Body of pancreas (tissue), 4 donors: ENCODE measurements around the gene AMBRA1. TPM values are rescaled to one million over a fixed set of nuclear protein-coding genes. Genes with fewer than 3 reads are reported as not detected.

Experiments
- ATAC-seq: fragments of 150-250 bp; one replicate; pipeline ENCODE4 v1.9.1; 2016
- DNase-seq, 4 donors: peaks; one replicate each; pipeline ENCODE4 v3.0.0-alpha.2; 2019
- H3K27ac ChIP-seq, 4 donors: fragments of 200-600 bp; sonication (generic); 1 replicate in 3 of 4; 2 replicates in 1 of 4; pipeline versions ENCODE4 v1.5.1 to v1.6.1; 2016 to 2019; ENCODE audit warnings: mild to moderate bottlenecking in 1 of 4, mixed read lengths in 1 of 4, moderate library complexity in 1 of 4
- H3K27me3 ChIP-seq, 2 donors: fragments of 200-600 bp; sonication (generic); one replicate each; pipeline ENCODE4 v1.6.0; 2016; ENCODE audit warnings: mild to moderate bottlenecking in 1 of 2
- H3K36me3 ChIP-seq, 2 donors: fragments of 200-600 bp; sonication (generic); replicated peaks in 1 of 2; 2 replicates each; pipeline ENCODE4 v1.5.1; 2016; ENCODE audit warnings: low read depth in 2 of 2; ENCODE audit not compliant: insufficient read depth in 1 of 2
- H3K4me1 ChIP-seq: fragments of 200-600 bp; sonication (generic); one replicate; pipeline ENCODE4 v1.6.0; 2016
- H3K4me3 ChIP-seq, 2 donors: fragments of 200-600 bp; sonication (generic); 1 replicate in 1 of 2; 2 replicates in 1 of 2; pipeline ENCODE4 v1.5.1; 2016 to 2019
- H3K9me3 ChIP-seq, 3 donors: fragments of 200-600 bp; sonication (generic); 1 replicate in 2 of 3; 2 replicates in 1 of 3; pipeline ENCODE4 v1.5.1; 2016
- CTCF ChIP-seq, 7 experiments: fragments of 450-650 bp in 4 of 7; fragments of 200-600 bp in 3 of 7; sonication (generic) in 3 of 7; IDR thresholded peaks; one replicate each; pipeline ENCODE4 v1.5.1; 2016 to 2019; ENCODE audit warnings: antibody characterized with exemption in 7 of 7
- POLR2A ChIP-seq, 3 donors: fragments of 450-650 bp; IDR thresholded peaks; one replicate each; pipeline ENCODE4 v1.6.1; 2016; ENCODE audit warnings: antibody characterized with exemption in 3 of 3, mild to moderate bottlenecking in 2 of 3
- WGBS, 2 donors: methylation state at CpG; one replicate each; pipeline ENCODE4 v1.1.5; 2017; 5-methylcytosine and 5-hydroxymethylcytosine counted together
- intact Hi-C: fragments of 100-400 bp; cut with DNase I; formaldehyde crosslinking; loops from one replicate; pipeline ENCODE4 v1.15.1; 2023
- total RNA-seq, 2 donors: library from RNA; depleted of rRNA; stranded (reverse); fragments of >200 nt; gene quantifications; one replicate each; pipeline ENCODE4 v1.1.0, GENCODE V29; 2016

Gene AMBRA1
- total RNA-seq, 2 donors from 2014 or later, result 17.6 to 43.2 TPM

- Histone ChIP-seq H3K36me3 (peaks cover 0 to 8% of the 10 kb centered on the region in 2 donors), H3K4me1 (peaks cover 5% of the 10 kb centered on the region), H3K27me3 (no peaks in the 10 kb centered on the region), H3K27ac (no peak overlapping the region), H3K4me3 (no peak overlapping the region), H3K9me3 (no peaks in the 10 kb centered on the region)
- ATAC-seq, result no peak
- intact Hi-C loops, result no loop called here
- 86 to 87% methylated on average over 5 of the region's 5 CpGs for WGBS, 2 donors
- TF ChIP-seq CTCF (IDR thresholded peaks at IDR 0.05) (no peak), POLR2A (IDR thresholded peaks at IDR 0.05) (no peak)
- no peak for DNase-seq
These were observed 41.8 kb upstream of the AMBRA1 start for GRCh38 chr11:46635557-46636139.

- Histone ChIP-seq H3K36me3 (peaks cover 0 to 9% of the 10 kb centered on the region in 2 donors), H3K4me1 (no peaks in the 10 kb centered on the region), H3K4me3 (no peak overlapping the region), H3K27ac (no peak overlapping the region), H3K9me3 (no peaks in the 10 kb centered on the region), H3K27me3 (no peaks in the 10 kb centered on the region)
- whole genome bisulfite sequencing, 2 donors, result 93 to 96% methylated on average over 22 of the region's 22 CpGs
- DNase-seq, result no peak
- no peak for ATAC-seq
- intact Hi-C loops, result no loop called here
- TF ChIP-seq CTCF (IDR thresholded peaks at IDR 0.05), result no peak
- TF ChIP-seq POLR2A (IDR thresholded peaks at IDR 0.05), result no peak
These were observed 39.7 kb upstream of the AMBRA1 start for GRCh38 chr11:46633291-46634217.

- DNase-seq, result no peak
- 92 to 93% methylated on average over 1 of the region's 1 CpG for WGBS, 2 donors
- intact Hi-C loops, result no loop called here
- no peak overlapping the region for H3K27ac ChIP-seq
- H3K4me1 ChIP-seq, result no peaks in the 10 kb centered on the region
- H3K27me3 ChIP-seq, result no peaks in the 10 kb centered on the region
- ATAC-seq, result no peak
- H3K36me3 ChIP-seq, result peaks cover 0 to 8% of the 10 kb centered on the region in 2 donors
- TF ChIP-seq CTCF (IDR thresholded peaks at IDR 0.05) (no peak), POLR2A (IDR thresholded peaks at IDR 0.05) (no peak)
- no peak overlapping the region for H3K4me3 ChIP-seq
- no peaks in the 10 kb centered on the region for H3K9me3 ChIP-seq
These were observed 38.7 kb upstream of the AMBRA1 start for GRCh38 chr11:46632502-46632901.

- no peak for ATAC-seq
- no peak overlapping the region for H3K27ac ChIP-seq
- 73 to 89% methylated on average over 2 of the region's 2 CpGs for whole genome bisulfite sequencing, 2 donors
These were observed 37.9 kb upstream of the AMBRA1 start for GRCh38 chr11:46631676-46632075.

More at GRCh38 chr11:46631676-46632075, 37.9 kb upstream of the AMBRA1 start:
- Histone ChIP-seq H3K27me3 (no peaks in the 10 kb centered on the region), H3K4me3 (no peak overlapping the region), H3K36me3 (peaks cover 0 to 8% of the 10 kb centered on the region in 2 donors), H3K9me3 (no peaks in the 10 kb centered on the region), H3K4me1 (no peaks in the 10 kb centered on the region)
- DNase-seq, result no peak
- intact Hi-C loops, result no loop called here
- TF ChIP-seq CTCF (IDR thresholded peaks at IDR 0.05) (no peak), POLR2A (IDR thresholded peaks at IDR 0.05) (no peak)
